BLaER1 (cell line): ENCODE results near the gene CDX1.

Source experiments
- H3K27ac ChIP-seq: shearing (Covaris generic); formaldehyde crosslinking; 2 replicates; pipeline ENCODE4 v1.8.1; 2022
- H3K27me3 ChIP-seq: shearing (Covaris generic); formaldehyde crosslinking; 2 replicates; pipeline ENCODE4 v1.8.1; 2022
- H3K36me3 ChIP-seq: shearing (Covaris generic); formaldehyde crosslinking; 2 replicates; pipeline ENCODE4 v1.8.1; 2022
- H3K4me1 ChIP-seq: shearing (Covaris generic); formaldehyde crosslinking; 2 replicates; pipeline ENCODE4 v1.8.1; 2022
- H3K4me2 ChIP-seq: shearing (Covaris generic); formaldehyde crosslinking; 2 replicates; pipeline ENCODE4 v1.8.1; 2022
- H3K4me3 ChIP-seq: shearing (Covaris generic); formaldehyde crosslinking; 2 replicates; pipeline ENCODE4 v1.8.1; 2022
- H3K9ac ChIP-seq: shearing (Covaris generic); formaldehyde crosslinking; 2 replicates; pipeline ENCODE4 v1.8.1; 2022
- H3K9me3 ChIP-seq: shearing (Covaris generic); formaldehyde crosslinking; 2 replicates; pipeline ENCODE4 v1.8.1; 2022
- H4K20me1 ChIP-seq: shearing (Covaris generic); formaldehyde crosslinking; 2 replicates; pipeline ENCODE4 v1.8.1; 2022
- Cebpa-rat ChIP-seq: shearing (Covaris generic); IDR thresholded peaks from 2 replicates; pipeline ENCODE4 v1.8.1; 2022

The CDX1 gene

DNA sequence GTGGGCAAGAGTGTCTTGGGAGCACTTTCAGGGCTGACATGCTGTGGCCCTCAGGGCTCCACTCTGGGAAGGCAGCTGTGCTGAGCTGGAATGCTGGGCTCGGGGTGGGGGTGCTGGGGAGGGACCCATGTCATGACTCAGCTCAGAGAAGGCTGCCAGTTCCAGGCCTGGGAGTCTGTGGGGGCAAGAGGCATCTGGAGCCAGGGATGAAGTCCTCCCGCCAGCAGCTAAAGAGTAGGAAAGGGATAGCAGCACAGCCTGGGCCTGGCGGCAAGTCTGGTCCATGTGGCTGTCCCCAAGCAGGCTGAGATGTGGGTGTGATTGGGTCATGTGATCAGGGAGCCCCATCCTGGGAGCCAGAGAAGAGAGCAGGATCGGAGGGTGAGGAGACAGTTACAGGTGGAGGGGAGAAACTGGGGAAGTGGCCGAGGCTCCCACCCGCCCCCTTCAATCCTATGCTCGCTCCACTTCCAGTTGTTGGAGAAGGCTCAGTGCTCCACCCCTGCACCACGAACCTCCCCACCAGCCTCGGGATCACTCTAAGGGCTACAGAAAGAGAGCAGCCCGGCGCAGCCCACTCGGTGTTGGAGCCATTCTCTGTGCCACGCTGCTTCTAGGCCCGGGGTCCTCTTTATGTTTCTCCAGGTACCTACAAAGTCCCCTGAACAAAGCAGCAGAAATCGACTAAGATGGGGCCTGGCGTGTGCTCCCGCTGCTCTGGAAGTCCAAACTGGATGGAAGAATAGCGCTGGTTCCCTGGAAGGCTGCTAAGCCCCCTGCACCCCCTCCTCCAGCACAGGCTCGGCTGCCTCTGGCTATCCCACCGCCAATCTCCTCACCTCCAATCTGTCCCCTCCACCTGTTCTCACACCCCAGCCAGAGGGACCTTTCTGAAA, 23.0 kb upstream of the CDX1 start:
- H3K4me3 ChIP-seq = peak overlapping the region; percentile 67
- H3K9me3 ChIP-seq = no peaks in the 10 kb centered on the region
- peaks cover 26% of the 10 kb centered on the region for H3K36me3 ChIP-seq
- peak overlapping the region; percentile 100 for H3K4me2 ChIP-seq
- no peak for TF ChIP-seq Cebpa-rat
- H3K27me3 ChIP-seq = no peaks in the 10 kb centered on the region
- peak overlapping the region; percentile 86 for H3K9ac ChIP-seq
- no peaks in the 10 kb centered on the region for H4K20me1 ChIP-seq
- peaks cover 94% of the 10 kb centered on the region for H3K4me1 ChIP-seq
- peak overlapping the region; percentile 93 for H3K27ac ChIP-seq

GRCh38 chr5:150144246-150144801, 22.3 kb upstream of the CDX1 start:
- Histone ChIP-seq H4K20me1 (no peaks in the 10 kb centered on the region), H3K4me3 (peak overlapping the region; percentile 67), H3K4me1 (peaks cover 94% of the 10 kb centered on the region), H3K4me2 (peak overlapping the region; percentile 100), H3K27me3 (no peaks in the 10 kb centered on the region), H3K36me3 (peaks cover 33% of the 10 kb centered on the region), H3K27ac (peak overlapping the region; percentile 93), H3K9ac (peak overlapping the region; percentile 86), H3K9me3 (no peaks in the 10 kb centered on the region)
- no peak for TF ChIP-seq Cebpa-rat

DNA sequence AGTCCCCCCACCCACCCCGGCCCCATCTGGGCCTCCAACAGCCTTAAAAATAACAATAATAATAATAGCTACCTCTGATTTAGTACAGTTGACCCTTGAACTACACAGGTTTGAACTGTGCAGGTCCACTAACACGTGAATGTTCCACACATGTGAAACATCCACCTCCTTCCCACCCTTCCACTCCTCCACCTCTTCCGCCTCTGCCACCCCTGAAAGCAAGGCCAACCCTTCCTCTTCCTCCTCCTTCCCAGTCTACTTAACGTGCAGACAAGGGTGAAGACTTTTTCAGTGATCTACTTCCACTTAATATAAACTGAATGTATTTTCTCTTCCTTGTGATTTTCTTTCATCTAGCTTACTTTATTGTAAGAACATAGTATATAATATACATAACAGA, 21.7 kb upstream of the CDX1 start:
- no peak for TF ChIP-seq Cebpa-rat
- H3K36me3 ChIP-seq = peaks cover 37% of the 10 kb centered on the region
- H3K27ac ChIP-seq = peak overlapping the region; percentile 93
- H3K4me2 ChIP-seq = peak overlapping the region; percentile 100
- H3K9me3 ChIP-seq = no peaks in the 10 kb centered on the region
- peaks cover 94% of the 10 kb centered on the region for H3K4me1 ChIP-seq
- H3K27me3 ChIP-seq = no peaks in the 10 kb centered on the region
- H4K20me1 ChIP-seq = no peaks in the 10 kb centered on the region
- H3K9ac ChIP-seq = peak overlapping the region; percentile 86
- H3K4me3 ChIP-seq = peak overlapping the region; percentile 67

DNA sequence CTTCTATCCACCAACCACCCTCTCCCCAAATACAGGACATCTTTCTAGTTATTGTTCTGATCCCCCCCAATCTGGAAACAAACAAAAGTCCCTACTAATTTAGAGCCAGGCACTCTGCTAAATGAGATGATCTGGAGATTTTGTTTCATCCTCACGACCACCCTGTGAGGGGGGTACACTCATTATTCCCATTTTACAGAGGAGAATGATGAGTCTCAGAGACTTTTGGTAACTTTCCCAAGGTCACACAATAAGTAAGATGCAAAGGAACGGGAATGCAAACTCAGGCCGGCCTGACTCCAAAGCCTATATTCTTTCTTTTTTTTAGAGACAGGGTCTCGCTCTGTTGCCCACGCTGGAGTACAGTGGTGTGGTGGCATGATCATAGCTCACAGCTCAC, 20.3 kb upstream of the CDX1 start:
- Histone ChIP-seq H4K20me1 (no peaks in the 10 kb centered on the region), H3K4me3 (no peak overlapping the region), H3K27ac (peak overlapping the region; percentile 93), H3K4me1 (peaks cover 94% of the 10 kb centered on the region), H3K9me3 (no peaks in the 10 kb centered on the region), H3K9ac (peak overlapping the region; percentile 86), H3K4me2 (peak overlapping the region; percentile 100), H3K27me3 (no peaks in the 10 kb centered on the region), H3K36me3 (peaks cover 44% of the 10 kb centered on the region)
- TF ChIP-seq Cebpa-rat = no peak

DNA sequence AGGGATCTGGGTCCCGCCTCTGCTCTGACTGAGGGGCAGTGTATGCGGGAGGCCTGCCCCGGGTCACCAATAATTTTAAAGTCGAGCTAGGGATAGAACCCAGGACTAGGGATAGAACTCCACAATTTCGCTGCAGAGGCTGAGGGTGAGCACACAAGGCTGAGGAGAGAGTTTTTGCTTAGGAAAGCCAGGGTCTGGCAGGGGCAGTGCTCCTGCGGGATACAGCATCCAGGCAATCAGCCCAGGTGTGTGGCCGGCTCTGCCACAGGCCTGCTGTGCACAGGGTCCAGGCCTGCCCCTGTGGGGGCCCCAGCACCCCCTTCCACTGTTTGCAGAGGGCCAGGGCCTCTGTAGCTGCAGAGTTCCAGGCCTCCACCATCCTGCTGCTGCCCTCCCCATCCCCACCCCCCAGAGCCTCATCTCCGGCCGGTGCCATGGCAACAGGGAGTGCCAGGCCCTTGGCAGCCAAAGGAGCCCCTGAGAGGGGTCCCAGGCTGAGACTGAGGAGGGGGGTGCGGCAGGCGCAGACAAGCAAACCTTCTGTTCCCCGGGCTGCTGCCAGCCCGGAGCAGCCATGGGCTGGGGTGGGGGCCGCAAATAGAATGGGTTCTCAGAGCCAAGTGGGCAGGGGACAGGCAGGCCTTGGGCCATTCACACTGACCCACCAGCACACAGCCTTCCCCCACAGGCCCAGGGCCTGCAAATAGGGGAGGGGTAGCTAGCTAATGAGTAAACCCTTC, 19.5 kb upstream of the CDX1 start:
- Histone ChIP-seq H3K36me3 (peaks cover 48% of the 10 kb centered on the region), H3K27me3 (no peaks in the 10 kb centered on the region), H3K4me1 (peaks cover 94% of the 10 kb centered on the region), H3K9ac (peak overlapping the region; percentile 86), H3K27ac (peak overlapping the region; percentile 93), H4K20me1 (no peaks in the 10 kb centered on the region), H3K4me2 (peak overlapping the region; percentile 100), H3K9me3 (no peaks in the 10 kb centered on the region), H3K4me3 (peak overlapping the region; percentile 21; the same call in 1 of the 2 replicates)
- TF ChIP-seq Cebpa-rat = no peak

- H3K4me3 ChIP-seq = no peak overlapping the region
- peak overlapping the region; percentile 100 for H3K4me2 ChIP-seq
- no peak for TF ChIP-seq Cebpa-rat
- H3K9me3 ChIP-seq = no peaks in the 10 kb centered on the region
- H3K36me3 ChIP-seq = peaks cover 50% of the 10 kb centered on the region
- no peaks in the 10 kb centered on the region for H3K27me3 ChIP-seq
- H4K20me1 ChIP-seq = 0 out of 2 replicates have a peak, but pooled peaks cover 5% of the 10 kb centered on the region
- H3K4me1 ChIP-seq = peaks cover 94% of the 10 kb centered on the region
- peak overlapping the region; percentile 93 for H3K27ac ChIP-seq
- peak overlapping the region; percentile 86 for H3K9ac ChIP-seq
These were observed 18.9 kb upstream of the CDX1 start for GRCh38 chr5:150147670-150148069.

GRCh38 chr5:150148117-150148927, 18.3 kb upstream of the CDX1 start:
- H3K4me1 ChIP-seq = peaks cover 94% of the 10 kb centered on the region
- no peaks in the 10 kb centered on the region for H3K9me3 ChIP-seq
- peak overlapping the region; percentile 93 for H3K27ac ChIP-seq

DNA sequence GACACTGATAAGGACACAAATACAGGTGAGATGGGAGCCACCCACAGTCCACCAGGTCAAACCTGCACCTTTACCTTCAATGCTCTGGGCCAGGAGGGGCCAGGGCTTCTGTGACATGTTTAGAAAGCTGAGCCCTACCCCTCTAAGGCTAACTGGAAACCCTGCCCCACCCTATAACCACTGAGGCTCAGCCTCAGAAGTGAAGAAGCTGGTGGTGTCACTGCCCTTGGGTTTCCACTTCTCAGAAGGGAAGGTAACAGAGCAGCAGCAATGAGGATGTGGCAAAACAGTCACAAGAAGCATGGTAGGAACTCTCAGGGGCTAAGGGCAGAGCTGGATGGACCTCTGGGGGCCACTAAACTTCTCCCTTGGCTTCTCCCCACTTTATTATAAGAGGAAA, 17.0 kb upstream of the CDX1 start:
- peaks cover 63% of the 10 kb centered on the region for H3K36me3 ChIP-seq

More at GRCh38 chr5:150148117-150148927, 18.3 kb upstream of the CDX1 start:
- Histone ChIP-seq H3K9ac (peak overlapping the region; percentile 86; the same call in 1 of the 2 replicates), H3K4me2 (peak overlapping the region; percentile 100), H4K20me1 (0 out of 2 replicates have a peak, but pooled peaks cover 5% of the 10 kb centered on the region), H3K4me3 (no peak overlapping the region), H3K27me3 (no peaks in the 10 kb centered on the region), H3K36me3 (peaks cover 57% of the 10 kb centered on the region)
- TF ChIP-seq Cebpa-rat = no peak

More for the DNA sequence above, 17.0 kb upstream of the CDX1 start:
- Histone ChIP-seq H3K4me1 (peaks cover 94% of the 10 kb centered on the region), H3K27ac (peak overlapping the region; percentile 93), H3K27me3 (no peaks in the 10 kb centered on the region), H3K4me3 (no peak overlapping the region), H3K9ac (peak overlapping the region; percentile 54), H3K9me3 (no peaks in the 10 kb centered on the region), H4K20me1 (0 out of 2 replicates have a peak, but pooled peaks cover 5% of the 10 kb centered on the region), H3K4me2 (peak overlapping the region; percentile 100)
- TF ChIP-seq Cebpa-rat = no peak
